IPS-15b (cell line): ENCODE results near the gene KRT35.

Source experiments
- H3K27me3 ChIP-seq: one replicate; pipeline ENCODE4 v1.6.1; 2013; ENCODE audit warnings: low read length; ENCODE audit not compliant: control insufficient read depth, insufficient read depth
- H3K36me3 ChIP-seq: one replicate; pipeline ENCODE4 v1.6.1; 2013; ENCODE audit warnings: low read length; ENCODE audit not compliant: control insufficient read depth, insufficient read depth
- H3K4me1 ChIP-seq: one replicate; pipeline ENCODE4 v1.6.1; 2013; ENCODE audit warnings: mild to moderate bottlenecking, low read length; ENCODE audit not compliant: control insufficient read depth, insufficient read depth
- H3K4me3 ChIP-seq: one replicate; pipeline ENCODE4 v1.5.1; 2013; ENCODE audit warnings: low read depth, low read length
- H3K9ac ChIP-seq: one replicate; pipeline ENCODE4 v1.6.1; 2013; ENCODE audit warnings: low read depth, mild to moderate bottlenecking, low read length
- H3K9me3 ChIP-seq: one replicate; pipeline ENCODE4 v1.6.1; 2013; ENCODE audit warnings: mild to moderate bottlenecking, low read length; ENCODE audit not compliant: control insufficient read depth, insufficient read depth

Gene KRT35

GRCh38 chr17:41481036-41481435 lies at the start of gene KRT35:
TSS of gene KRT35 (minus strand) at chr17:41481151. CDS start at chr17:41481097, 54 bp downstream.
- Histone ChIP-seq H3K9me3 (no peaks in the 10 kb centered on the region), H3K27me3 (no peaks in the 10 kb centered on the region), H3K4me1 (no peaks in the 10 kb centered on the region), H3K4me3 (no peak within 1 kb of the TSS), H3K9ac (no peak within 1 kb of the TSS), H3K36me3 (no peaks in the 10 kb centered on the region)

- no peak overlapping the region for H3K4me3 ChIP-seq
- no peak overlapping the region for H3K9ac ChIP-seq
- peaks cover 7% of the 10 kb centered on the region for H3K4me1 ChIP-seq
These were observed 49.4 kb upstream of the KRT35 start for GRCh38 chr17:41530062-41531048.

GRCh38 chr17:41529491-41529915 lies 48.6 kb upstream of the KRT35 start:
- Histone ChIP-seq H3K9me3 (no peaks in the 10 kb centered on the region), H3K4me3 (no peak overlapping the region), H3K9ac (no peak overlapping the region), H3K36me3 (peaks cover 8% of the 10 kb centered on the region), H3K27me3 (peaks cover 2% of the 10 kb centered on the region), H3K4me1 (peaks cover 7% of the 10 kb centered on the region)

More at GRCh38 chr17:41530062-41531048, 49.4 kb upstream of the KRT35 start:
- peaks cover 2% of the 10 kb centered on the region for H3K27me3 ChIP-seq
- no peaks in the 10 kb centered on the region for H3K9me3 ChIP-seq
- no peaks in the 10 kb centered on the region for H3K36me3 ChIP-seq

GRCh38 chr17:41528959-41529353 lies 48.0 kb upstream of the KRT35 start:
- no peak overlapping the region for H3K4me3 ChIP-seq
- no peaks in the 10 kb centered on the region for H3K9me3 ChIP-seq
- H3K9ac ChIP-seq, result no peak overlapping the region
- peaks cover 13% of the 10 kb centered on the region for H3K36me3 ChIP-seq
- peaks cover 2% of the 10 kb centered on the region for H3K27me3 ChIP-seq
- peaks cover 7% of the 10 kb centered on the region for H3K4me1 ChIP-seq

GRCh38 chr17:41527063-41528023 lies 46.4 kb upstream of the KRT35 start:
- Histone ChIP-seq H3K36me3 (peaks cover 20% of the 10 kb centered on the region), H3K9ac (peak overlapping the region; percentile 88), H3K27me3 (peaks cover 2% of the 10 kb centered on the region), H3K4me3 (peak overlapping the region; percentile 85), H3K9me3 (no peaks in the 10 kb centered on the region), H3K4me1 (peaks cover 7% of the 10 kb centered on the region)

DNA sequence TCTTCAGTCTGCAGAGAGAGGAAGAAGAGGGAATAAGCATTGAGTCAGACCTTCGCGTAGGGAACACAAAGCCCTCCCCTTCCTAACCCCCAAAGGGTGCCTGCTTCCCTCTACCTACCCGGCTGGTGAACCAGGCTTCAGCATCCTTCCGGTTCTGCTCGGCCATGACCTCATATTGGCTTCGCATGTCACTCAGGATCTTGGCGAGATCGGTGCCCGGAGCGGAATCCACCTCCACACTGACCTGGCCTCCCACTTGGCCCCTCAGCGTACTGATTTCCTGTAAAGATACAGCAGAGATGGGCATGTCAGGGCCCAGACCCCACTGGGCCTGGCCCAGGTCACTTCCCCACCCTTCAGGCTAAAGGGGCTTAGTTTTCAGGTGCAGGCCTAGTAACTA lies 43.3 kb upstream of the KRT35 start:
- H3K4me3 ChIP-seq, result no peak overlapping the region
- H3K9me3 ChIP-seq, result no peaks in the 10 kb centered on the region
- H3K27me3 ChIP-seq, result no peaks in the 10 kb centered on the region
- peaks cover 20% of the 10 kb centered on the region for H3K36me3 ChIP-seq
- peaks cover 11% of the 10 kb centered on the region for H3K4me1 ChIP-seq
- H3K9ac ChIP-seq, result no peak overlapping the region

- no peaks in the 10 kb centered on the region for H3K9me3 ChIP-seq
- H3K36me3 ChIP-seq, result peaks cover 20% of the 10 kb centered on the region
- peaks cover 7% of the 10 kb centered on the region for H3K4me1 ChIP-seq
- H3K4me3 ChIP-seq, result no peak overlapping the region
- H3K27me3 ChIP-seq, result no peaks in the 10 kb centered on the region
- H3K9ac ChIP-seq, result no peak overlapping the region
These were observed 42.8 kb upstream of the KRT35 start for GRCh38 chr17:41523787-41524186.

GRCh38 chr17:41523225-41523593 lies 42.3 kb upstream of the KRT35 start:
- H3K9ac ChIP-seq, result no peak overlapping the region
- peaks cover 20% of the 10 kb centered on the region for H3K36me3 ChIP-seq
- no peaks in the 10 kb centered on the region for H3K9me3 ChIP-seq
- H3K4me3 ChIP-seq, result no peak overlapping the region
- peaks cover 7% of the 10 kb centered on the region for H3K4me1 ChIP-seq
- no peaks in the 10 kb centered on the region for H3K27me3 ChIP-seq

GRCh38 chr17:41522301-41523224 lies 41.6 kb upstream of the KRT35 start:
- no peak overlapping the region for H3K9ac ChIP-seq
- no peaks in the 10 kb centered on the region for H3K9me3 ChIP-seq
- H3K4me3 ChIP-seq, result no peak overlapping the region
- H3K36me3 ChIP-seq, result peaks cover 20% of the 10 kb centered on the region
- H3K27me3 ChIP-seq, result no peaks in the 10 kb centered on the region
- H3K4me1 ChIP-seq, result peaks cover 7% of the 10 kb centered on the region

GRCh38 chr17:41521574-41522261 lies 40.8 kb upstream of the KRT35 start:
- no peaks in the 10 kb centered on the region for H3K9me3 ChIP-seq
- peaks cover 20% of the 10 kb centered on the region for H3K36me3 ChIP-seq
- H3K9ac ChIP-seq, result no peak overlapping the region
- H3K27me3 ChIP-seq, result no peaks in the 10 kb centered on the region
- no peak overlapping the region for H3K4me3 ChIP-seq
- H3K4me1 ChIP-seq, result peaks cover 7% of the 10 kb centered on the region
